HG03064 (cell line): Measurements from ENCODE around the gene MPRIP.
"Not testable (repeated sequence)": the region's sequence is repeated elsewhere in the genome, so short reads cannot be mapped to it uniquely, and the experiment has no call there.

Source experiments
- ATAC-seq: cut with Tn5 transposase; IDR thresholded peaks from one replicate; pipeline ENCODE4 v1.9.1; 2021; ENCODE audit warnings: low read depth; ENCODE audit not compliant: unreplicated experiment

Gene MPRIP

DNA sequence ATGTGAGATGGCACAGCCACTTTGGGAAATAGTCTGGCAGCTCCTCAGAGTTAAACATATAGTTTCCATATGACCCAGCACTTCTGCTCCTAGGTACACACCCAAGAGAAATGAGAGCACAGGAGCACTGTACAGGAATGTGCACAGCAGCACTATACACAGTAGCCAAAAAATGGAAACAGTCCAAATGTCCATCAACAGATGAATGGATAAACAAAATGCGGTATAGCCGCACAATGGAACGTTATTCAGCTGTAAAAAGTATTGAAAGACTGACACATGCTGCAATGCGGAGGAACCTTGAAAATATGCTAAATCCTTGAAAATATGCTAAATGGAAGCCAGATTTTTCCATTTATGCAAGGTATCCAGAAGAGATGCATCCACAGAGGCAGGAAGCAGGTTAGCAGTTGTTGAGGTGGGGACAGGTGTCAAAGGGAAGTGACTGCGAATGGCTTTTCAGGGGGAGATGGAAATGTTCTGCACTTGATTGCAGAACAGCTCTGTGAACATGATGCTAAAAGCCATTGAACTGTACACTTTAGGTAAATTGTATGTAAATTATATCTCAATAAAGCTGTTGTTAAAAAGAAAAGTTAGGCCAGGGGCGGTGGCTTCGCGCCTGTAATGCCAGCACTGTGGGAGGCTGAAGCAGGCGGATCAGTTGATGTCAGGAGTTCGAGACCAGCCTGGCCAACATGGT is 80.7 kb downstream of the MPRIP start:
- ATAC-seq: no peak

DNA sequence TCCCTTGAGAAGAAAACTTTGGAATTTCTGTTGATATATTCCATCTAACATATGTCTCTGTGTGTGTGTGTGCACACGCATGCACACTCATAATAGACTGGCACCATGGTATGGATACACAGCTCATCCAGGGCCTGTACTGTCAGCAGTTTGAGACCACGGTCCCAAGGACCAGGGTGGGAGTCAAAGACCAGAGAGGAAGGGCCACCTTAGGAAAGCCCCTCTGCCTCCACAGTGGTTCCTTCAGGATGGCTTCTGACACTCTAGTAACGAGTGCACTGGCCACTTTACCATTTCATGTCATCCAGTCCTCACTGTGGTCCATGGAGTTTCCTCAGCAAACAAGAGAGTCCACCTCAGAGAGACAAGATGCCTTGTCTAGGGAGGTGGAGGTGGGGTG is 82.1 kb downstream of the MPRIP start:
- no peak for ATAC-seq

DNA sequence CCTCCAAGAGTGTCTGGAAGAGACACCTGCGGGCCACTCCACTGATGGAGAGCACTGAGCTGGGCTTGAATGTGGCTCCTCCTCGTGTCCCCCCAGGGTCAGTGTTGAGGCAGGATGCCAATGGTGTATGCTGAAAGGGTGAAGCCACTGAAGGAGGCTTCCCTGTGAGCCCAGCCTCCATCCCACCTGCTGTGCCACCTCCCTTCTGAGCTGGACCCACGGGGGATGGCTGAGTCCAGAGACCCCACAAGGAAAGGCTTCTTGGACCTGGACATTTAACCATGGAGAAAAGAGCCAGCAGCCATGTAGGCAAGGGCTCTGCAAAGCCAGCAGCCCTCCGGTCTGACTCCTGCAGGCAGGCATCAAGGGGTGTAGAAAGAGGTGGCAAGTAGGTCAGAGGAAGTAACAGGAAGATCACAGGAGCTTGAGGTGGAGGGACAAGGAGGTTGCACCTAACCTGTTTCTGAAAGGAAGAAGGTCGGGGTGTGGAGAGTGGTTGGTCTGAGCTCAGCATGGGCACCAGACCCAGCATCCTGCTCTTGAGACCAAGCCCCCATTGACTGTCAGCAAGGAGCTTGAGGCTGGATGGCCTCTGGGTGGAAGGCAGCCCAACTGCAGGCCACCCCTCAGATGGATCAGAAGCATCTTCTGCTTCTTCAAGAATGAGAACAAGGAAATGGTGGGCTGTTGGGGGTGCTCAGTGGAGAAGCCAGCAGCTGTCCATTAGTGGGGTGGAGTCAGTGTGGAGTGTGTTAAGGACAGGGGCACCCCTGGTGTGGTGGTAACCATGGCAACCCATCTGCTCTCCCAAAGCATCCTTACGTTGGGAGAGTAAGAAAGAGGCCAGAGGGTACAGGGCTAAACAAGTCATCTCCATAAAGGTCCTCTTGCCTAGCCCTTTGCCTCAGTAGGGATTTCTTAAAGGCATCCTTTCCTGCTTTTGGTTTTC is 83.2 kb downstream of the MPRIP start:
- no peak for ATAC-seq

- ATAC-seq: no peak
Observed at GRCh38 chr17:17126131-17127110, 84.2 kb downstream of the MPRIP start.

- no peak for ATAC-seq
Observed at GRCh38 chr17:17127156-17127555, 84.9 kb downstream of the MPRIP start.

DNA sequence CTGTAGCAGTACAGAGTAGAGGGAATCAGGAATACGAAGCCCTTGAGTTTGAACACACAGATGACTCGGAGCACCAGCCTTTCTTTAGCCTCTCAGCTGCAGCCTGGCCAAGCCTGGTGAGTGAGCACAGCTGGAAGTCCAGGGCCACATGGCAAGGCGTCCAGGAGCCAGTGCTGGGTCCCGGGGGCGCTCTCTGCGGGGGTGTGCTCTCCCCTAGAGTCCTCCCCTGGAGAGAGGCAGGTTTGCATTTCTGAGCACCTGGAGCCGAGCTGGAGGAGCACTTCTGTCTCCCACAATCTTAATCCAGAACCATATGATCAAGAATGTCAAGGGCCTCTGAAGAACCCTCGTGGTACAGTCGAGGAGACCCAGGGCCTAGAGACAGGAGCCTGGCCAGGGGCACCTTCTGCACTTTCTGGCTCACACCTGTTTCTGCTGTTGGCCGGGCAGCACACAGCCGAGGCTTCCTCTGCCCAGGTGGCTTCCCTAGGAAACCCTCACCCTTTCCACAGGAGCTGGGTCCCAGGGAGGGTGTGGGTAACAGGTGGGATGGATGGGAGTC is 85.6 kb downstream of the MPRIP start:
- no peak for ATAC-seq

GRCh38 chr17:17128476-17129075 is 86.3 kb downstream of the MPRIP start:
- no peak for ATAC-seq

GRCh38 chr17:17129466-17129865 is 87.2 kb downstream of the MPRIP start:
- ATAC-seq: no peak

DNA sequence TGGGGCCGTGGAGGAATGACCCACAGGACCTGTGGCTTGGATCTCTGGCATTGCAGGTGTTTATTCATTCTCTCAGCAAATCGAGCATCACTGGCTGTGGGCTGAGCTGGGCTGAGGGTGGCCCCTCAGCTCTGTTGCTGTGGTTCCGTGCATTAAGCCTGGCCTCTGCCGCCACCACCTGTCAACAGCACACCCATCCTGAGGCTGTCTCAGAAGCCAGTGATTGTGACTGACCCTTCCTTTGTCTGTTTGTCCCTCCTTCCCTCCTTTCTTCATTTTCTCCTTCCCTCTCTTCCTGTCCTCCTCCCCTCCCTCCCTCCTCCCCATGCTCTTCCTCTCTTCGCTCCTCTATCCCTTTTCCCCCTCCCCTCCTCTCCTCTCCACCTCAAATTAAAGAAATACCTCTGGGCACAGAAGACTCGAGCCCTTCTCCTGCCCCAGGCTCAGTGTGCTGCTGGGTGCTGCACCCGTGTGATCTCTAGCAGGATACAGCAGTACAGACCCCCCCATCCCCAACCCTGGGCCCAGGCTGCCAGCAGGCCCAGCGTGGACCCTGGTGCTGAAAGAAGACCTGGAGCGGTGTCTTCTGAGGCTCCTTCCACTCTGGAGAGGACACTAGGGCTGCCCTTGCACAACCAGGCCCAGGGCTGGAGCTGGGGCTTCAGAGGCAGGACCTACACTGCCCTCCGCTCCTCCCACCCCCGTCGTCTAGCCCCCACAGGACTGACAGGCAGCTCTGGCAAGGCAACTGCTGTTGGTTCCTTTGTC is 88.0 kb downstream of the MPRIP start:
- no peak for ATAC-seq

DNA sequence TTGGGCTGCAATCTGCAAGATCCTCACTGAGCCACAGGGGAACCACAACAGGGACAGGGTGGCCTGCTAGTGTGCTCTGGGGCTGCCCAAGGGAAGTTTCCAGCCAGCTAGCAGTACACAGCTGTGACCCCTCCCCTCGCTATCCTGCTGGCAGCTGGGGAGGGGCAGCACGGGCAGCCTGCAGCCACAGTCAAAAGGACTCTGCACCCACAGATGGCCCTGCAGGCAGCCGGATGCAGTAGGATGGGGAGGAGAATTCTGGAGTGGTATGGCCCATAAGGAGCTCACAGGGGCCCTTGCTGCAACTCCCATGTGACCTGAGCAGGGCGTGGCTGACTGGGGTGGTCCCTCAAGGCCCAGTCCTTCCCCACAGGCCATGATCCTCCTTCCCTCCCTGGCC is 89.6 kb downstream of the MPRIP start:
- no peak for ATAC-seq

- no peak for ATAC-seq
Observed at GRCh38 chr17:17132746-17133145, 90.5 kb downstream of the MPRIP start.

GRCh38 chr17:17134051-17134956 is 92.0 kb downstream of the MPRIP start:
- no peak for ATAC-seq

GRCh38 chr17:17134957-17135333 is 92.7 kb downstream of the MPRIP start:
- no peak for ATAC-seq

DNA sequence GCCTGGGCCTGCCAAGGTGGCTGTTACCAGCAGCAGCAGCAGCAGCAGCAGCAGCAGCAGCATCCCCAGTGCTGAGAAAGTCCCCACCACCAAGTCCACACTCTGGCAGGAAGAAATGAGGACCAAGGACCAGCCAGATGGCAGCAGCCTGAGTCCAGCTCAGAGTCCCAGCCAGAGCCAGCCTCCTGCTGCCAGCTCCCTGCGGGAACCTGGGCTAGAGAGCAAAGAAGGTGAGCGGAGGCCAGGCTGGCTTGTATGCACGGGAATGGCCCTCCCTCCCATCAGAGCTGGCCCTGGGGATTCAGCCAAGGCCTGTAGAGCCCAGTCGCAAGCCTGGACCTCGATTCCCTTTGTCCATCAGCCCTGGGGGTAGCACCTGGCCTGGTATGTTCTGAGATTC is 94.0 kb downstream of the MPRIP start:
- not testable (repeated sequence) for ATAC-seq

DNA sequence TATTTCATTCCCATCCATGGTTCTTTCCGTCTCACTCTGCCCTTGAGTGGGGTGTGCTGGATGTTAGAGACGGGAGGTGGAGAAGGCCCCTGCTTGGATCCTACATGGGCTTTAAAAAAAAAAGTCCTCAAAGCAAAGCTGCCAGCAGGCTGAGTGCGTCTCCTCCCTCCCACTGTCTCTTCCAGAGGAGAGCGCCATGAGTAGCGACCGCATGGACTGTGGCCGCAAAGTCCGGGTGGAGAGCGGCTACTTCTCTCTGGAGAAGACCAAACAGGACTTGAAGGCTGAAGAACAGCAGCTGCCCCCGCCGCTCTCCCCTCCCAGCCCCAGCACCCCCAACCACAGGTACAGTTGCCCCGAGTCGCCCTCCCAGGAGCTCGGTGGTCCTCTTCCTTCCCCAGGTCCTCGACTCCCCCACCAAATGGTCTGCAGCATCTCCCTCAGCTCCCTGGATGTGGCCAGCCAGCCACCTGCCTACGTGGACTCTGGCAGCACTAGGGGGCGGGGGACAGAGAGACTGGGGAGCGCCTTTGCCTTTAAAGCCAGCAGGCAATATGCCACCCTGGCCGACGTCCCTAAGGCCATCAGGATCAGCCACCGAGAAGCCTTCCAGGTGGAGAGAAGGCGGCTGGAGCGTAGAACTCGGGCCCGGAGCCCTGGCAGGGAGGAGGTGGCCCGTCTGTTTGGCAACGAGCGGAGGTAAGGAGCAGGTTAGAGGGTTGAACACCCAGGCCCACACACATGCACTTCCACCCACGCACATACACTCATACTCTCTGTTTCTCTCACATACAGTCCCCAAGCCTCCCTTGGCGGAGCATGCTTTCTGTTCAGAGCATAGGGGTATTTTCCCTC is 95.7 kb downstream of the MPRIP start:
- ATAC-seq: no peak

DNA sequence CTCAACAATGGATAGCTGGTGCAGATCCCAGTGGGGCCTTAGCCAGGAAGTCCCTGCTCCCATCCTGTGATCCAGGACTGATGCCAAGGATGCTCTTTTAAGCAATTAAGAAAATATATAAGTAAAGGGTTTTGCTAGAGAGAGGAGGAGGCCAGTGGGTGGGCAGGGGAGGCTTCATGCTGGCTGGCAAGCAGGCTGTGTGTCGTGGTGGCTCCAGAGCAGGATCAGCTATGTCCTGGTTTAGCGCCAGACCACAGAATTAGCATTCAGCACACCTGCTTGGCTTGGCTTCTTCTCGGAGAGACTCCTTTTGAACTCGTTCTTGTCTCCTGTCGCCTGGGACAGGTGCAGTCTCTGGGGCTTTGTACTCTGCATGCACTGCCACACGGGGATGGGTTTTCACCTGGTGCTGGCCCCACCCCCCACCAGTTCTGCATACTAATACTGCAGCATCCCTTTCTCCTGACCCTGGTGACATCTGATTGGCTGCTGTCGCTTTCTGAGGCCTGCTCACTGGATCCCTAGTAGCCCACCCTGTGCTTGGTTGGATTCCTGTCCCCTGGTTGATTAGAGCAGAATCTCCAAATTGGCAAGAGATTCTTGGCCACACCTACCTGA is 97.8 kb downstream of the MPRIP start:
- no peak for ATAC-seq

DNA sequence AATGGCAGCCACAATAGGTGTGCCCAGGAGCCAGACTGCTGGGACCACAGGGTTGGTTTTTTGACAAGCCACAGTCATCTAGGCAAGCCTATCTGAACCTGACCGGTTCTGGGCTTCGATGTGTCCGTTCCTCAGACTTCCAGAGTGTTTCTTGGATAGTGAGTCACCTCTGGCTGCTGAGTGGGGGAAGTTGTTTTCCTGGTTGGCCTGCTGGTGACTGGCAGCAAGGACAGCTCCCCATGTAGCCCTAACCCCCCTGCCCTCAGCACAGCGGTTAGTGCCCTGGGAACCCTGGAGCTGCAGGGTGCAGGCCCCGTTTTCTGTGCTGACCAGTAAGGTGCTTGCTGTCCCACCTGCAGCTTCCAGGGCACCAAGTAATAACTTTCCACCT is 98.3 kb downstream of the MPRIP start:
- ATAC-seq: no peak
